H1 (cell line): ENCODE results near the gene CPD. TPM values are rescaled to one million over a fixed set of nuclear protein-coding genes. Genes with fewer than 3 reads are reported as not detected.

Experiments
- CTCF ChIA-PET: fragments of 300-600 bp; sonication (Branson Sonifier 250); formaldehyde crosslinking; loops from one replicate; lab custom pipeline; 2021; ENCODE audit not compliant: partially characterized antibody; lab: Charles Lee
- POLR2A ChIA-PET: fragments of 300-600 bp; sonication (Branson Sonifier 250); formaldehyde crosslinking; loops from one replicate; lab custom pipeline; 2021; ENCODE audit warnings: inconsistent platforms; ENCODE audit not compliant: partially characterized antibody; lab: Charles Lee
- DNase-seq, 2 experiments: peaks; one replicate each; pipeline versions ENCODE4 v3.0.0 to v3.0.0-alpha.2; 2010 to 2022; ENCODE audit warnings: low spot score in 2 of 2, low read depth in 1 of 2, mixed read lengths in 1 of 2
- FAIRE-seq: peaks from 2 replicates; lab custom pipeline; 2011; peaks lifted over from hg19 to GRCh38; lab: Jason Lieb, UNC
- H2AFZ ChIP-seq: 2 replicates; pipeline ENCODE4 v1.8.1; 2012; ENCODE audit warnings: low read length, inconsistent platforms
- H2AK5ac ChIP-seq: 2 replicates; pipeline ENCODE4 v1.6.1; 2013; ENCODE audit warnings: low read depth, low read length
- H2BK120ac ChIP-seq: replicated peaks from 2 replicates; pipeline ENCODE3; 2013; ENCODE audit warnings: low read depth, low read length, inconsistent platforms
- H2BK12ac ChIP-seq: 2 replicates; pipeline ENCODE4 v1.6.1; 2013; ENCODE audit warnings: low read depth, low read length
- H2BK15ac ChIP-seq: 2 replicates; pipeline ENCODE4 v1.6.1; 2013; ENCODE audit warnings: low read length
- H2BK20ac ChIP-seq: 2 replicates; pipeline ENCODE4 v1.6.1; 2013; ENCODE audit warnings: low read length
- H2BK5ac ChIP-seq: 2 replicates; pipeline ENCODE4 v1.6.1; 2013; ENCODE audit warnings: low read depth, low read length
- H3K14ac ChIP-seq: 2 replicates; pipeline ENCODE4 v1.6.1; 2013; ENCODE audit warnings: inconsistent platforms; ENCODE audit not compliant: insufficient read length
- H3K18ac ChIP-seq: 2 replicates; pipeline ENCODE4 v1.6.1; 2013; ENCODE audit warnings: low read length; ENCODE audit errors: extremely low read depth
- H3K23ac ChIP-seq: 2 replicates; pipeline ENCODE4 v1.6.1; 2013; ENCODE audit warnings: inconsistent platforms; ENCODE audit not compliant: insufficient read length
- H3K23me2 ChIP-seq: 2 replicates; pipeline ENCODE4 v1.6.1; 2013; ENCODE audit warnings: low read depth, low read length
- H3K27ac ChIP-seq: 2 replicates; pipeline ENCODE4 v1.6.1; 2011; ENCODE audit warnings: low read depth, low read length, inconsistent platforms
- H3K27me3 ChIP-seq, 4 experiments: replicated peaks in 1 of 4; 1 replicate in 1 of 4; 2 replicates in 3 of 4; pipeline versions ENCODE4 v1.6.1 to v1.8.1; 2011 to 2013; ENCODE audit warnings: low read length in 3 of 4, mild to moderate bottlenecking in 3 of 4, inconsistent platforms in 2 of 4, mixed read lengths in 2 of 4, moderate library complexity in 1 of 4; ENCODE audit not compliant: control insufficient read depth in 3 of 4, insufficient read depth in 3 of 4; ENCODE audit errors: extremely low read depth in 1 of 4
- H3K36me3 ChIP-seq, 4 experiments: 2 replicates each; pipeline versions ENCODE4 v1.6.1 to v1.8.1; 2011 to 2013; ENCODE audit warnings: mild to moderate bottlenecking in 4 of 4, low read length in 3 of 4, moderate library complexity in 2 of 4, control low read depth in 1 of 4, inconsistent platforms in 1 of 4; ENCODE audit not compliant: insufficient read depth in 4 of 4, control insufficient read depth in 2 of 4
- H3K4ac ChIP-seq: replicated peaks from 2 replicates; pipeline ENCODE3; 2013; ENCODE audit warnings: low read length, low read depth, mixed read lengths, inconsistent platforms; ENCODE audit not compliant: insufficient read length
- H3K4me1 ChIP-seq, 4 experiments: replicated peaks in 1 of 4; 1 replicate in 1 of 4; 2 replicates in 3 of 4; pipeline versions ENCODE4 v1.6.1 to v1.8.1; 2011 to 2013; ENCODE audit warnings: low read length in 3 of 4, inconsistent platforms in 2 of 4, mixed read lengths in 1 of 4; ENCODE audit not compliant: insufficient read depth in 4 of 4, control insufficient read depth in 3 of 4
- H3K4me2 ChIP-seq, 2 experiments: 2 replicates each; pipeline versions ENCODE4 v1.6.1 to v1.8.1; 2011 to 2013; ENCODE audit warnings: low read depth in 2 of 2, low read length in 2 of 2, control low read depth in 1 of 2, inconsistent platforms in 1 of 2, mild to moderate bottlenecking in 1 of 2; ENCODE audit not compliant: insufficient read depth in 1 of 2
- H3K4me3 ChIP-seq, 4 experiments: fragments of 200-600, 300-600 bp in 1 of 4; sonication (generic), shearing (Covaris generic), sonication (Bioruptor Twin) in 1 of 4; 2 replicates each; pipeline versions ENCODE4 v1.5.1 to v1.8.1; 2011 to 2016; ENCODE audit warnings: low read length in 4 of 4, low read depth in 3 of 4, control low read depth in 2 of 4, inconsistent platforms in 2 of 4, mild to moderate bottlenecking in 2 of 4, mixed read lengths in 1 of 4, moderate library complexity in 1 of 4; ENCODE audit not compliant: insufficient read depth in 2 of 4; ENCODE audit errors: extremely low read depth in 1 of 4
- H3K56ac ChIP-seq: replicated peaks from 2 replicates; pipeline ENCODE3; 2013; ENCODE audit warnings: low read depth, mild to moderate bottlenecking, mixed read lengths, low read length, inconsistent platforms; ENCODE audit not compliant: insufficient read length
- H3K79me1 ChIP-seq: 2 replicates; pipeline ENCODE4 v1.6.1; 2013; ENCODE audit warnings: low read depth, low read length, control low read depth
- H3K79me2 ChIP-seq, 2 experiments: 2 replicates each; pipeline versions ENCODE4 v1.6.1 to v1.8.1; 2012 to 2013; ENCODE audit warnings: low read length in 2 of 2, mild to moderate bottlenecking in 2 of 2, inconsistent platforms in 1 of 2; ENCODE audit not compliant: insufficient read depth in 2 of 2, control insufficient read depth in 1 of 2
- H3K9ac ChIP-seq, 4 experiments: replicated peaks in 1 of 4; 1 replicate in 1 of 4; 2 replicates in 3 of 4; pipeline versions ENCODE4 v1.6.1 to v1.8.1; 2011 to 2013; ENCODE audit warnings: low read depth in 3 of 4, low read length in 3 of 4, control low read depth in 2 of 4, mild to moderate bottlenecking in 2 of 4, moderate library complexity in 2 of 4, inconsistent platforms in 1 of 4; ENCODE audit errors: extremely low read depth in 1 of 4
- H3K9me3 ChIP-seq, 2 experiments: 2 replicates each; pipeline versions ENCODE4 v1.6.1 to v1.8.1; 2012 to 2013; ENCODE audit warnings: mild to moderate bottlenecking in 2 of 2, moderate library complexity in 2 of 2, control low read depth in 1 of 2, inconsistent platforms in 1 of 2, low read depth in 1 of 2, low read length in 1 of 2, mixed read lengths in 1 of 2; ENCODE audit not compliant: insufficient read depth in 2 of 2
- H4K20me1 ChIP-seq, 2 experiments: replicated peaks in 1 of 2; 2 replicates each; pipeline versions ENCODE3 to v1.8.1; 2011 to 2013; ENCODE audit warnings: inconsistent platforms in 2 of 2, low read length in 2 of 2, mild to moderate bottlenecking in 1 of 2; ENCODE audit not compliant: insufficient read depth in 2 of 2, control insufficient read depth in 1 of 2
- H4K5ac ChIP-seq: 2 replicates; pipeline ENCODE4 v1.6.1; 2013; ENCODE audit warnings: low read length, low read depth, mixed read lengths, inconsistent platforms; ENCODE audit not compliant: insufficient read length
- H4K8ac ChIP-seq: 2 replicates; pipeline ENCODE4 v1.8.0; 2013; ENCODE audit warnings: mild to moderate bottlenecking, moderate library complexity, low read length, inconsistent platforms; ENCODE audit not compliant: insufficient read depth; ENCODE audit errors: extremely low read depth
- H4K91ac ChIP-seq: replicated peaks from 2 replicates; pipeline ENCODE3; 2013; ENCODE audit warnings: low read length, mixed read lengths, inconsistent platforms; ENCODE audit not compliant: insufficient read length
- WGBS, 2 experiments: shearing (Covaris generic) in 1 of 2; methylation state at CpG; one replicate each; pipeline versions ENCODE4 v1.1.6 to v1.1.7; 2013 to 2015; ENCODE audit warnings: low lambda C conversion rate in 2 of 2, mixed read lengths in 2 of 2, inconsistent platforms in 1 of 2, low coverage in 1 of 2, missing lambda C conversion rate in 1 of 2; ENCODE audit not compliant: insufficient replicate concordance in 2 of 2, insufficient coverage in 1 of 2, insufficient read length in 1 of 2; ENCODE audit errors: extremely low coverage in 1 of 2, missing lambda C conversion rate in 1 of 2; 5-methylcytosine and 5-hydroxymethylcytosine counted together
- polyA plus RNA-seq, 7 experiments: library from polyadenylated mRNA; depleted of rRNA in 3 of 7; stranded (reverse) in 5 of 7; unstranded in 2 of 7; fragments of >200 nt in 5 of 7; fragments of 200-250 nt in 2 of 7; gene quantifications; 1 replicate in 5 of 7; 2 replicates in 1 of 7; 4 replicates in 1 of 7; pipeline versions ENCODE4 v1.2.1 to v1.2.3, GENCODE V29; 2011 to 2013; ENCODE audit warnings: missing spikeins in 2 of 7, mixed read lengths in 2 of 7
- total RNA-seq: library from RNA; stranded (reverse); fragmentation: NEBNext Ultra II Directional; extraction: Animal tissue kit (Norgen Biotek cat#: 25700); gene quantifications from 2 replicates; pipeline ENCODE4 v1.2.1, GENCODE V29; 2021

Gene CPD
- total and polyA plus RNA-seq, 2 of the 8 experiments (the other 6 are each of a cell fraction or from before 2014, with no cell fraction given), result 8.6 to 46.2 TPM

- H3K56ac ChIP-seq, result no peak overlapping the region
- H3K4me3 ChIP-seq, result no peak overlapping the region
- no peak overlapping the region for H4K8ac ChIP-seq
- H3K27ac ChIP-seq, result no peak overlapping the region
- no peak overlapping the region for H3K4me2 ChIP-seq
- CTCF ChIA-PET, result interaction anchor here (0.6 kb wide), 1 partner anchor 82 kb away, joined by 3 read pairs; no protein-coding TSS in a partner anchor
- H3K23me2 ChIP-seq, result no peaks in the 10 kb centered on the region
- H2BK20ac ChIP-seq, result no peak overlapping the region
- DNase-seq, result no peak
- POLR2A ChIA-PET, result no interaction called here
- H2BK5ac ChIP-seq, result no peak overlapping the region
- no peaks in the 10 kb centered on the region for H3K27me3 ChIP-seq
- H3K9ac ChIP-seq, result no peak overlapping the region
- no peaks in the 10 kb centered on the region for H3K79me2 ChIP-seq
- H2BK120ac ChIP-seq, result no peak overlapping the region
- no peak overlapping the region for H2BK12ac ChIP-seq
- no peak overlapping the region for H2AK5ac ChIP-seq
- no peaks in the 10 kb centered on the region for H3K79me1 ChIP-seq
- WGBS, 2 experiments, result 82% methylated on average over 4 of the region's 4 CpGs; no CpG with 5 or more reads in 1 of the 2 experiments
- no peak overlapping the region for H2BK15ac ChIP-seq
- no peak for FAIRE-seq
- no peak overlapping the region for H3K18ac ChIP-seq
- peaks cover 0 to 1% of the 10 kb centered on the region in 2 experiments for H4K20me1 ChIP-seq
- H3K23ac ChIP-seq, result no peak overlapping the region
- no peaks in the 10 kb centered on the region for H3K4me1 ChIP-seq
- no peak overlapping the region for H2AFZ ChIP-seq
- H3K9me3 ChIP-seq, result peaks cover 0 to 7% of the 10 kb centered on the region in 2 experiments; a peak in 1 of 4 replicates
- H3K14ac ChIP-seq, result no peak overlapping the region
- no peak overlapping the region for H4K5ac ChIP-seq
- no peak overlapping the region for H3K4ac ChIP-seq
- H4K91ac ChIP-seq, result no peak overlapping the region
- H3K36me3 ChIP-seq, result peaks cover 0 to 5% (median 3%) of the 10 kb centered on the region in 4 experiments; a peak in 3 of 8 replicates
These were observed 70.8 kb downstream of the CPD start for GRCh38 chr17:30449480-30449879.
